Measurements from ENCODE around the gene MSANTD3.

DNA sequence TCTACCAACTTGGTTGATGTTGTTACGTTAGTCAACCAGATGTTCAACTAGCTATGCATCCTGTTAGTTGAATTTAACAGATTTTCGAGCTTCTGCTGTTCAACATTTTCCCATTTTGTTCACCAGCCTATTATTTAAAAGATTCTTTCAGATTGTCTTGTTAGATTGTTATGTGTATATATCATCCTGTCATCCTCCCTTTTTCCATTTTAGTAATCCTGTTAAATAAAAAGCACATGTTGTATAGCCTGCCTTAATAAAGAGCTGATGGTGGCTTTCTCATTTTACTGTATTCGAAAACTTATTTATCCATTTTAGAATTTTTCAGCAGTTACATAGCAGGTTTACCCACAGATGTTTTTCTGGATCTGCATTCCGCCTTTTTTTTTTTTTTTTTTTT lies 50.3 kb downstream of the MSANTD3 start:
- TF ChIP-seq, protein P1, sequence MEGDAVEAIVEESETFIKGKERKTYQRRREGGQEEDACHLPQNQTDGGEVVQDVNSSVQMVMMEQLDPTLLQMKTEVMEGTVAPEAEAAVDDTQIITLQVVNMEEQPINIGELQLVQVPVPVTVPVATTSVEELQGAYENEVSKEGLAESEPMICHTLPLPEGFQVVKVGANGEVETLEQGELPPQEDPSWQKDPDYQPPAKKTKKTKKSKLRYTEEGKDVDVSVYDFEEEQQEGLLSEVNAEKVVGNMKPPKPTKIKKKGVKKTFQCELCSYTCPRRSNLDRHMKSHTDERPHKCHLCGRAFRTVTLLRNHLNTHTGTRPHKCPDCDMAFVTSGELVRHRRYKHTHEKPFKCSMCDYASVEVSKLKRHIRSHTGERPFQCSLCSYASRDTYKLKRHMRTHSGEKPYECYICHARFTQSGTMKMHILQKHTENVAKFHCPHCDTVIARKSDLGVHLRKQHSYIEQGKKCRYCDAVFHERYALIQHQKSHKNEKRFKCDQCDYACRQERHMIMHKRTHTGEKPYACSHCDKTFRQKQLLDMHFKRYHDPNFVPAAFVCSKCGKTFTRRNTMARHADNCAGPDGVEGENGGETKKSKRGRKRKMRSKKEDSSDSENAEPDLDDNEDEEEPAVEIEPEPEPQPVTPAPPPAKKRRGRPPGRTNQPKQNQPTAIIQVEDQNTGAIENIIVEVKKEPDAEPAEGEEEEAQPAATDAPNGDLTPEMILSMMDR (IDR thresholded peaks at IDR 0.05), result no peak
- no peak for TF ChIP-seq POLR2A (IDR thresholded peaks at IDR 0.05)
